Stimulated activated CD8-positive, alpha-beta memory T cell treated with anti-CD3 and anti-CD28 coated beads, Interleukin-2, amount 100 ng/mL, for 48 hours (primary cell): Measurements from ENCODE around the gene ZBTB42.
"Not testable (repeated sequence)": the region's sequence is repeated elsewhere in the genome, so short reads cannot be mapped to it uniquely, and the experiment has no call there.

ENCODE experiments used
- DNase-seq, 2 donors: peaks; one replicate each; pipeline ENCODE4 v3.0.0-alpha.2; 2020; ENCODE audit warnings: low read depth in 2 of 2

Gene ZBTB42

GRCh38 chr14:104836171-104836935, 35.5 kb downstream of the ZBTB42 start:
- not testable (repeated sequence) for DNase-seq

- no peak for DNase-seq
Observed at GRCh38 chr14:104841730-104842129, 40.8 kb downstream of the ZBTB42 start.

- DNase-seq: no peak
Observed at GRCh38 chr14:104843006-104843405, 42.1 kb downstream of the ZBTB42 start.

- DNase-seq: no peak
Observed at GRCh38 chr14:104843442-104844305, 42.8 kb downstream of the ZBTB42 start.

GRCh38 chr14:104844306-104845032, 43.6 kb downstream of the ZBTB42 start:
- no peak for DNase-seq

- DNase-seq: no peak
Observed at GRCh38 chr14:104845033-104845666, 44.2 kb downstream of the ZBTB42 start.

- no peak for DNase-seq
Observed at GRCh38 chr14:104845834-104846441, 45.0 kb downstream of the ZBTB42 start.

GRCh38 chr14:104852280-104852663, 51.4 kb downstream of the ZBTB42 start:
- no peak for DNase-seq
